Nephron progenitor cell (in vitro differentiated cells): ENCODE data around the gene AMOTL2.
A peak's percentile ranks its signal among the peaks of the same experiment; 100 is the strongest.

Source experiments
- DNase-seq: peaks from one replicate; pipeline ENCODE4 v3.0.0; 2021
- H3K27ac Mint-ChIP-seq: 2 replicates; pipeline ENCODE4 v1.8.0; 2021; ENCODE audit warnings: mild to moderate bottlenecking, moderate library complexity, mixed read lengths
- H3K27me3 Mint-ChIP-seq: 2 replicates; pipeline ENCODE4 v1.8.0; 2021; ENCODE audit warnings: mild to moderate bottlenecking, low read depth, mixed read lengths; ENCODE audit not compliant: poor library complexity
- H3K36me3 Mint-ChIP-seq: 2 replicates; pipeline ENCODE4 v1.8.0; 2021; ENCODE audit warnings: low read depth, mixed read lengths
- H3K4me1 Mint-ChIP-seq: 2 replicates; pipeline ENCODE4 v1.8.0; 2021; ENCODE audit warnings: mixed read lengths
- H3K4me3 Mint-ChIP-seq: 2 replicates; pipeline ENCODE4 v1.8.0; 2021; ENCODE audit warnings: mild to moderate bottlenecking, moderate library complexity, mixed read lengths
- H3K9me3 Mint-ChIP-seq: 2 replicates; pipeline ENCODE4 v1.8.0; 2021; ENCODE audit warnings: mild to moderate bottlenecking, moderate library complexity, mixed read lengths
- CTCF ChIP-seq: fragments of 200-600 bp; sonication (generic); IDR thresholded peaks from 2 replicates; pipeline ENCODE4 v1.5.0; 2021; ENCODE audit warnings: antibody characterized with exemption

Gene AMOTL2

GRCh38 chr3:134407239-134407625 lies 33.0 kb upstream of the AMOTL2 start:
- peaks cover 11% of the 10 kb centered on the region for H3K9me3 Mint-ChIP-seq
- peaks cover 16% of the 10 kb centered on the region for H3K4me1 Mint-ChIP-seq
- peak overlapping the region; percentile 42 for H3K4me3 Mint-ChIP-seq
- DNase-seq = no peak
- H3K27me3 Mint-ChIP-seq = peaks cover 46% of the 10 kb centered on the region
- H3K27ac Mint-ChIP-seq = no peak overlapping the region
- no peak for TF ChIP-seq CTCF
- peaks cover 6% of the 10 kb centered on the region for H3K36me3 Mint-ChIP-seq

GRCh38 chr3:134406331-134407238 lies 32.3 kb upstream of the AMOTL2 start:
- peak; percentile 73 for DNase-seq
- Mint-ChIP-seq H3K4me1 (peaks cover 16% of the 10 kb centered on the region), H3K4me3 (peak overlapping the region; percentile 77), H3K27me3 (peaks cover 44% of the 10 kb centered on the region), H3K27ac (no peak overlapping the region), H3K36me3 (peaks cover 10% of the 10 kb centered on the region), H3K9me3 (peaks cover 18% of the 10 kb centered on the region)
- no peak for TF ChIP-seq CTCF

- Mint-ChIP-seq H3K4me3 (no peak overlapping the region), H3K4me1 (peaks cover 16% of the 10 kb centered on the region), H3K36me3 (peaks cover 10% of the 10 kb centered on the region), H3K9me3 (peaks cover 39% of the 10 kb centered on the region), H3K27me3 (peaks cover 44% of the 10 kb centered on the region), H3K27ac (no peak overlapping the region)
- TF ChIP-seq CTCF = no peak
- DNase-seq = no peak
Measured at GRCh38 chr3:134404366-134404885, 30.2 kb upstream of the AMOTL2 start.

DNA sequence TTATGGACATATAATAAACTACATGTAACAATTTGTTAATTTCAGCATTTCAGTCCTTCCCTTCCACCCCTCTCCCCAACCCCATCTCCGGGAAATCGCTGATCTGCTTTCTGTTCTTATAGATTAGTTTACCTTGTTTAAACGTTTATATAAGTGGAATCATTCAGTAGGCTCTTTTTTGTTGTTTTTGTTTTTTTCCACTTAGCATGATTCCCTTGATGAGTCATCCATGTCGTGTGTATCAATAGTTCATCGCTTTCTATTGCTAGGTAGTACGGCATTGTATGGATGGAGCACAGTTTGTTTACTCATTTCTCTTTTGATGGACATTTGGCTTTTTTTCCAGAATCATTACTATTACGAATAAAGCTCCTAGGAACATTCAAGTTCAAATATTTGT lies 23.5 kb upstream of the AMOTL2 start:
- Mint-ChIP-seq H3K27ac (no peak overlapping the region), H3K9me3 (peaks cover 33% of the 10 kb centered on the region), H3K4me1 (peaks cover 6% of the 10 kb centered on the region), H3K27me3 (peaks cover 9% of the 10 kb centered on the region), H3K36me3 (peaks cover 9% of the 10 kb centered on the region), H3K4me3 (no peak overlapping the region)
- no peak for DNase-seq
- no peak for TF ChIP-seq CTCF

DNA sequence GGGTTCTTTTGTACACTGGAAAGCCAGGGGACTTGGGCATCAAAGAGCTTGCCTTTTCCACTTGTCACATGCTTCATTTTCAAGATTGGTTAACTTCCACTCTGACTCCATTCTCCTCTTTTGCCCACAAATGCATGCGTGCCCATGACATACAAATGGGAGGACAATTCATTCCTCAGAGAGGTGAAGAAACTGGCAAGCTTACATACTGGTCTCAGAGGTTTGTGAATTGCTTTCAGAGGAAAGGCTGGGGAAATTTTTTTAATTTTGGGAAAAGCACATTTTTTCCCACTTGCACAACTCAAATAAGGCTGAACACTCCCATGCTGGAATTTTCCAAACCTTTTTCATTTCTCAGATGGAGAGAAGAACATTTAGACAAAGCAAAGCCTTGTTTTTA lies 20.9 kb upstream of the AMOTL2 start:
- peaks cover 17% of the 10 kb centered on the region for H3K27me3 Mint-ChIP-seq
- peaks cover 14% of the 10 kb centered on the region for H3K9me3 Mint-ChIP-seq
- peaks cover 6% of the 10 kb centered on the region for H3K4me1 Mint-ChIP-seq
- no peak for DNase-seq
- H3K27ac Mint-ChIP-seq = no peak overlapping the region
- TF ChIP-seq CTCF = no peak
- H3K4me3 Mint-ChIP-seq = no peak overlapping the region
- no peaks in the 10 kb centered on the region for H3K36me3 Mint-ChIP-seq
